ENCODE data around the gene PSME4. TPM values are rescaled to one million over a fixed set of nuclear protein-coding genes. Genes with fewer than 3 reads are reported as not detected.
A peak's percentile ranks its signal among the peaks of the same experiment; 100 is the strongest.

The PSME4 gene
- total and polyA plus RNA-seq, 2 of the 13 experiments (the other 11 are each of a cell fraction or from before 2014, with no cell fraction given): 52.1 to 77.8 TPM

DNA sequence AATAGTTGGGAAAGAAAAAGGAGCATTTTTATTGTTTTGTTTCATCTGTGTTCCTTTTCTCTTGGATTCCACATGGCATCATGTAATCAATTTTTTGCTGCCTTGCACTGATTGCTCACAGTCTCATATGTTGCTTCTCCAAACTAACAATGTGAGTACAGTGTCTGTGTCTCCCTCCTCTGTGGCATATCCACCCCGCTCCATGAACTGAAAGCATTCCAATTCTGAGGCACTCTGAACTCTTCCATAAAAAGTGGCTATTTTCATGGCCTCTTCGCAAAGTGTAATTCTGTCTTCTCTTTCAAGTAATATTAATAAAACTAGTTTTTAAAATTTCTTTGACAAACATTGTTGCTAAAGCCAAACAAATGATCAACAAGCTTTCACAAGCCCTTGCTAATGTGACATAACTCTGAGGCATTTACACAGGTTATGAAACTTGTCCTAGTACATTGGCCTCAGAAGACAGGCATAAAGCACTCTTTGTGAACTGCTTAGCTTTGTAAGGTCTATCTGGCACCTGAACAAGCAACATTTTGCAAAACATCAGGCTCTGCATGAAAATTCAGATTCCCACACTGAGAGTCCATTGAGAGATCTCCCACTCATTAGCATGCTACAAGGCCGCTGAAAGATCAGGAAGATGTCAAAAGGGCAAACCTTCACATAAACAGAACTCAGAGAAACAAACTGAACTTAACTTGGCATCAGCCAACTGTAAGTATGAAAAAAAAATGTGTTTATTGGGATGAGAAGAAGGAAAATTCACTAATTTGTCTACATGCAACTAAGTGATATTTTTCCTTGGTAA lies 144.0 kb downstream of the PSME4 start (continued):
- TF ChIP-seq AHDC1 (CRISPR knock-in tag; IDR thresholded peaks at IDR 0.05; ENCODE audit: borderline replicate concordance): peak; percentile 98
- no peak for TF ChIP-seq IKZF1 (IDR thresholded peaks at IDR 0.05)
- TF ChIP-seq ZNF781 (CRISPR knock-in tag; IDR thresholded peaks at IDR 0.05; ENCODE audit: borderline replicate concordance, not compliant biosample characterization): peak; percentile 26
- peak; percentile 94; the same call in 1 of the 2 replicates for TF ChIP-seq CHD4 (IDR thresholded peaks at IDR 0.05; ENCODE audit: borderline replicate concordance, low read length)
- TF ChIP-seq ZNF263 (CRISPR knock-in tag; IDR thresholded peaks at IDR 0.05): 0 out of 2 replicates have a peak, but pooled peaks have one; percentile 13
- TF ChIP-seq POGZ (CRISPR knock-in tag; IDR thresholded peaks at IDR 0.05): peak; percentile 83
- TF ChIP-seq, protein P1, sequence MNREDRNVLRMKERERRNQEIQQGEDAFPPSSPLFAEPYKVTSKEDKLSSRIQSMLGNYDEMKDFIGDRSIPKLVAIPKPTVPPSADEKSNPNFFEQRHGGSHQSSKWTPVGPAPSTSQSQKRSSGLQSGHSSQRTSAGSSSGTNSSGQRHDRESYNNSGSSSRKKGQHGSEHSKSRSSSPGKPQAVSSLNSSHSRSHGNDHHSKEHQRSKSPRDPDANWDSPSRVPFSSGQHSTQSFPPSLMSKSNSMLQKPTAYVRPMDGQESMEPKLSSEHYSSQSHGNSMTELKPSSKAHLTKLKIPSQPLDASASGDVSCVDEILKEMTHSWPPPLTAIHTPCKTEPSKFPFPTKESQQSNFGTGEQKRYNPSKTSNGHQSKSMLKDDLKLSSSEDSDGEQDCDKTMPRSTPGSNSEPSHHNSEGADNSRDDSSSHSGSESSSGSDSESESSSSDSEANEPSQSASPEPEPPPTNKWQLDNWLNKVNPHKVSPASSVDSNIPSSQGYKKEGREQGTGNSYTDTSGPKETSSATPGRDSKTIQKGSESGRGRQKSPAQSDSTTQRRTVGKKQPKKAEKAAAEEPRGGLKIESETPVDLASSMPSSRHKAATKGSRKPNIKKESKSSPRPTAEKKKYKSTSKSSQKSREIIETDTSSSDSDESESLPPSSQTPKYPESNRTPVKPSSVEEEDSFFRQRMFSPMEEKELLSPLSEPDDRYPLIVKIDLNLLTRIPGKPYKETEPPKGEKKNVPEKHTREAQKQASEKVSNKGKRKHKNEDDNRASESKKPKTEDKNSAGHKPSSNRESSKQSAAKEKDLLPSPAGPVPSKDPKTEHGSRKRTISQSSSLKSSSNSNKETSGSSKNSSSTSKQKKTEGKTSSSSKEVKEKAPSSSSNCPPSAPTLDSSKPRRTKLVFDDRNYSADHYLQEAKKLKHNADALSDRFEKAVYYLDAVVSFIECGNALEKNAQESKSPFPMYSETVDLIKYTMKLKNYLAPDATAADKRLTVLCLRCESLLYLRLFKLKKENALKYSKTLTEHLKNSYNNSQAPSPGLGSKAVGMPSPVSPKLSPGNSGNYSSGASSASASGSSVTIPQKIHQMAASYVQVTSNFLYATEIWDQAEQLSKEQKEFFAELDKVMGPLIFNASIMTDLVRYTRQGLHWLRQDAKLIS (CRISPR knock-in tag; IDR thresholded peaks at IDR 0.05): 0 out of 2 replicates have a peak, but pooled peaks have one; percentile 36
- TF ChIP-seq ZFP62 (CRISPR knock-in tag; IDR thresholded peaks at IDR 0.05): no peak
- TF ChIP-seq JUND (CRISPR knock-in tag; IDR thresholded peaks at IDR 0.05): no peak; the same call in 1 of the 2 replicates
- TF ChIP-seq ZNF232 (CRISPR knock-in tag; IDR thresholded peaks at IDR 0.05; ENCODE audit: borderline replicate concordance): no peak; the same call in 1 of the 2 replicates
- TF ChIP-seq SP1 (IDR thresholded peaks at IDR 0.05): no peak
- peak; percentile 70 for TF ChIP-seq SP1 (CRISPR knock-in tag; IDR thresholded peaks at IDR 0.05)
- TF ChIP-seq EEA1 (CRISPR knock-in tag; IDR thresholded peaks at IDR 0.05; ENCODE audit: borderline replicate concordance): no peak
- peak; percentile 69 for TF ChIP-seq ZNF441 (CRISPR knock-in tag; IDR thresholded peaks at IDR 0.05; ENCODE audit: borderline replicate concordance)
- TF ChIP-seq ZNF224 (CRISPR knock-in tag; IDR thresholded peaks at IDR 0.05): no peak
- TF ChIP-seq ZNF281 (CRISPR knock-in tag; IDR thresholded peaks at IDR 0.05; ENCODE audit: borderline replicate concordance): peak; percentile 74; the same call in 1 of the 2 replicates
- peak; percentile 79 for TF ChIP-seq SMARCC2 (IDR thresholded peaks at IDR 0.05)

All from HepG2 (cell line).